ENCODE results near the gene AP1AR. TPM values are rescaled to one million over a fixed set of nuclear protein-coding genes. Genes with fewer than 3 reads are reported as not detected.

The AP1AR gene
- total and polyA plus RNA-seq, 2 of the 4 experiments (the other 2 are of a cell fraction): 4.0 to 4.7 TPM

GRCh38 chr4:112257098-112257497 is 25.5 kb downstream of the AP1AR start:
- DNase-seq: no peak
- H3K9ac ChIP-seq (ENCODE audit: low read depth, low read length): no peak overlapping the region
- dilution Hi-C loops (cut with HindIII; ENCODE audit: low sequenced_read_pairs, unreplicated experiment) (no loop called here), in situ Hi-C loops (cut with MboI; ENCODE audit: low sequenced_read_pairs) (no loop called here), intact Hi-C loops (cut with micrococcal nuclease) (no loop called here)
- ChIA-PET CTCF (interaction anchor here (1.4 kb wide), 1 partner anchor 10 kb away, joined by 5 read pairs; no protein-coding TSS in a partner anchor), POLR2A (ENCODE audit: unreplicated experiment) (no interaction called here)
- no peak overlapping the region for H3K4me3 ChIP-seq (ENCODE audit: insufficient read depth, low read depth, low read length)
- no peak overlapping the region for H3K18ac ChIP-seq (ENCODE audit: low read depth, low read length)
- H4K20me1 ChIP-seq (ENCODE audit: insufficient read depth, low read length): no peaks in the 10 kb centered on the region
- no peak overlapping the region for H2BK120ac ChIP-seq (ENCODE audit: low read depth, low read length)
- no peak overlapping the region for H3K27ac ChIP-seq (ENCODE audit: insufficient read depth, low read length)
- peaks cover 7% of the 10 kb centered on the region; the same call in 1 of the 2 replicates for H3K36me3 ChIP-seq (ENCODE audit: control insufficient read depth, insufficient read depth, low read length)
- no peak overlapping the region for H3K23ac ChIP-seq (ENCODE audit: low read depth, low read length)
- no peak overlapping the region for H2BK15ac ChIP-seq (ENCODE audit: low read depth, low read length)
- H3K4me1 ChIP-seq (ENCODE audit: control insufficient read depth, insufficient read depth, low read length): no peaks in the 10 kb centered on the region; the same call in 1 of the 2 replicates
- no peak overlapping the region for H4K8ac ChIP-seq (ENCODE audit: low read depth in 2 of 2, low read length in 2 of 2)
- H4K5ac ChIP-seq (ENCODE audit: low read depth, low read length): no peak overlapping the region
- H3K4me2 ChIP-seq (ENCODE audit: low read depth, low read length): no peak overlapping the region
- H4K91ac ChIP-seq (ENCODE audit: insufficient read depth, low read depth, low read length): no peak overlapping the region
- no peak overlapping the region for H2BK5ac ChIP-seq (ENCODE audit: low read depth, low read length, poor library complexity, severe bottlenecking)
- no TSS peak for BruUV-seq (replicated peaks)
- no CpG with 5 or more reads among the region's 2 CpGs for WGBS, 2 experiments (ENCODE audit: extremely low coverage in 2 of 2, insufficient read length in 1 of 2)
- H3K56ac ChIP-seq (ENCODE audit: extremely low read depth, insufficient read depth, low read length): no peak overlapping the region
- no peaks in the 10 kb centered on the region; a peak in 1 of 4 replicates for H3K79me1 ChIP-seq (ENCODE audit: low read depth in 1 of 2, low read length in 2 of 2)
- H2AFZ ChIP-seq (replicated peaks; ENCODE audit: low read length, poor library complexity): no peak overlapping the region
- H2AK5ac ChIP-seq (ENCODE audit: low read depth, low read length): no peak overlapping the region
- H3K4ac ChIP-seq (ENCODE audit: low read depth, low read length): no peak overlapping the region
- H2BK20ac ChIP-seq (ENCODE audit: low read depth, low read length): no peak overlapping the region
- peak; percentile 88 for ATAC-seq (ENCODE audit: low read depth)
- no peaks in the 10 kb centered on the region for H3K27me3 ChIP-seq (ENCODE audit: control insufficient read depth, insufficient read depth, low read length)
- H2AK9ac ChIP-seq (replicated peaks; ENCODE audit: low read depth, low read length, poor library complexity): no peak overlapping the region
- H3K14ac ChIP-seq (replicated peaks; ENCODE audit: low read depth, low read length): no peak overlapping the region
- no peaks in the 10 kb centered on the region for H3K9me1 ChIP-seq (ENCODE audit: insufficient read depth, low read length)
- H3K9me3 ChIP-seq (ENCODE audit: control insufficient read depth, insufficient read depth, low read length): no peaks in the 10 kb centered on the region
- TF ChIP-seq MAFK (IDR thresholded peaks at IDR 0.05; ENCODE audit: low read depth, low read length): no peak
- no peak for TF ChIP-seq CHD1 (IDR thresholded peaks at IDR 0.05; ENCODE audit: low read depth, low read length)

Data from IMR-90 (cell line).